BJ (cell line): ENCODE results near the gene VASP. TPM values are rescaled to one million over a fixed set of nuclear protein-coding genes. Genes with fewer than 3 reads are reported as not detected.
A peak's percentile ranks its signal among the peaks of the same experiment; 100 is the strongest.

Source experiments
- CTCF ChIA-PET: fragments of 350-600 bp; formaldehyde crosslinking; extraction: SDS; loops from one replicate; lab custom pipeline; 2021; ENCODE audit warnings: antibody characterized with exemption, inconsistent platforms; lab: Yijun Ruan, JAX
- POLR2A ChIA-PET: fragments of 300-600 bp; sonication (Branson Sonifier 250); formaldehyde crosslinking; extraction: SDS; loops from one replicate; lab custom pipeline; 2021; ENCODE audit warnings: antibody characterized with exemption; lab: Charles Lee
- DNase-seq: peaks from one replicate; pipeline ENCODE4 v3.0.0-alpha.2; 2011; ENCODE audit warnings: low read depth
- H3K27me3 ChIP-seq: 2 replicates; pipeline ENCODE4 v1.6.0; 2011; ENCODE audit warnings: low read length; ENCODE audit not compliant: control insufficient read depth, insufficient read depth
- H3K36me3 ChIP-seq: 2 replicates; pipeline ENCODE4 v1.5.1; 2011; ENCODE audit warnings: low read length; ENCODE audit not compliant: control insufficient read depth, insufficient read depth
- H3K4me3 ChIP-seq: 2 replicates; pipeline ENCODE4 v1.5.1; 2011; ENCODE audit warnings: low read depth, mild to moderate bottlenecking, control low read depth, low read length
- polyA plus RNA-seq: library from polyadenylated mRNA; depleted of rRNA; stranded (reverse); fragments of >200 nt; gene quantifications from 2 replicates; pipeline ENCODE4 v1.2.3, GENCODE V29; 2011
- TF ChIP-seq, protein P1 (sequence below): IDR thresholded peaks from 2 replicates; pipeline ENCODE4 v1.5.1; 2011; ENCODE audit warnings: low read depth, mild to moderate bottlenecking, control low read depth, inconsistent platforms, low read length, moderate library complexity; ENCODE audit not compliant: insufficient read depth

Gene VASP
- polyA plus RNA-seq, 1 experiment = 117 TPM

DNA sequence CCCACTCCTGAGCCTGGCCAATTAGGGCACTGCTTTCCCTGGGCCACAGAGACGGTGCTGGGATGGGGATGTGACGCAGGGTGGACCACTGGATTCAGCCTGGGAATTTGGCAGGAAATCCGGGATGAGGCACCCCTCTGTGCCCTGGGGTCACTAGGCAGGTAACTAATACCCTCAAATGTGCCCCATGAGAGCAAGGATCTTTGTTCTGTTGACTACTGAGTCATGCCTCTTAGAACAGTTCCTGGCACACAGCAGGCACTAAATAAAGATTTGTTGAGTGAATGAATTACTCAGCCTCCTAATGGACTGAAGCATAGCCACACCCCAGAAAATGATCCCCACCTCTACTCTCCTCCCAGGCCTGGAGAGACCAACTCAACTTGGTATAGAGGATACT is 61.5 kb downstream of the VASP start:
- no peak for DNase-seq
- ChIA-PET CTCF (interaction anchor here (0.8 to 3.1 kb wide), 3 partner anchors 11 to 74 kb away, joined by 3 to 14 read pairs (median 3); no protein-coding TSS in a partner anchor), POLR2A (no interaction called here)
- Histone ChIP-seq H3K4me3 (no peak overlapping the region), H3K36me3 (0 out of 2 replicates have a peak, but pooled peaks cover 2% of the 10 kb centered on the region), H3K27me3 (no peaks in the 10 kb centered on the region)
- TF ChIP-seq, protein P1, sequence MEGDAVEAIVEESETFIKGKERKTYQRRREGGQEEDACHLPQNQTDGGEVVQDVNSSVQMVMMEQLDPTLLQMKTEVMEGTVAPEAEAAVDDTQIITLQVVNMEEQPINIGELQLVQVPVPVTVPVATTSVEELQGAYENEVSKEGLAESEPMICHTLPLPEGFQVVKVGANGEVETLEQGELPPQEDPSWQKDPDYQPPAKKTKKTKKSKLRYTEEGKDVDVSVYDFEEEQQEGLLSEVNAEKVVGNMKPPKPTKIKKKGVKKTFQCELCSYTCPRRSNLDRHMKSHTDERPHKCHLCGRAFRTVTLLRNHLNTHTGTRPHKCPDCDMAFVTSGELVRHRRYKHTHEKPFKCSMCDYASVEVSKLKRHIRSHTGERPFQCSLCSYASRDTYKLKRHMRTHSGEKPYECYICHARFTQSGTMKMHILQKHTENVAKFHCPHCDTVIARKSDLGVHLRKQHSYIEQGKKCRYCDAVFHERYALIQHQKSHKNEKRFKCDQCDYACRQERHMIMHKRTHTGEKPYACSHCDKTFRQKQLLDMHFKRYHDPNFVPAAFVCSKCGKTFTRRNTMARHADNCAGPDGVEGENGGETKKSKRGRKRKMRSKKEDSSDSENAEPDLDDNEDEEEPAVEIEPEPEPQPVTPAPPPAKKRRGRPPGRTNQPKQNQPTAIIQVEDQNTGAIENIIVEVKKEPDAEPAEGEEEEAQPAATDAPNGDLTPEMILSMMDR = no peak

DNA sequence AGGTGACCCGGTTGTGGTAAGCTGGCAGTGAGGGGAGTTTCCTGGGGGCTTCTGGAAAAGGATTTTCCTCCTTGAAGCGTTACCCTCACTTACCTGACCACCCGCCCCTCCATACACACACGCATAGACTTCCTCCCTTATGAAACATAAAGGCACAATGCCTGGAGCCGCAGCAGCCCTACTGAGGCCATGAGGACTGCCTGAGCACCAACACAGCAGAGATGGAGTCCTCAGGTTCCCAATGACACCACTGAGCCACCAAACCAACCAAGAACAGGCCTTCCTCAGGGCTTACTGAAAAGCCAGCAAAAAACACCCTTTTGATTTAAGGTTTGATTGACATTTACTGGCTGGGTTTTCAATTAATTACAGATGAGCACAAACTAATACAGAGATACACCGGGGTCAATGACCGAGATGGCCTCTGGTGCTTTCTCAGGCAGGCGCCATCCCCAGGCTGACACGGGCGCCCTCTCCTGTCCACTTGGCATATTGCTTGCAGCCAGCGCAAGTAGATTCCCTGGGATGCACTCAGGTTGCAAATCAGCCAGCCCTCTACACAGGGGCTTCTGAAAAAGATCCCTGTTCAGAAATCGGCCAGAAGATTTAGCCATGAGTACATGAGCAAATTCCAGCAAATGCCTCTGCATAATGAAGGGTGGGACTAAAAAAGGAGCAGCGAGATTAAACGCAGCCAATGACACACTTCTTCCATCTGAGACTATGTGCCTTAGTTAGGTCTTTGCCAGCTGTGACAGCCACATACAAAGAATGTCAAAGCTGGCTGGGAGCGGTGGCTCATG is 62.5 kb downstream of the VASP start:
- DNase-seq = no peak
- CTCF ChIA-PET = interaction anchor here (0.8 to 1.4 kb wide), 7 partner anchors 12 to 130 kb away, joined by 3 to 4 read pairs (median 4); no protein-coding TSS in a partner anchor
- Histone ChIP-seq H3K27me3 (no peaks in the 10 kb centered on the region), H3K4me3 (no peak overlapping the region), H3K36me3 (0 out of 2 replicates have a peak, but pooled peaks cover 2% of the 10 kb centered on the region)
- TF ChIP-seq, protein P1 = peak; percentile 91
- POLR2A ChIA-PET = no interaction called here

DNA sequence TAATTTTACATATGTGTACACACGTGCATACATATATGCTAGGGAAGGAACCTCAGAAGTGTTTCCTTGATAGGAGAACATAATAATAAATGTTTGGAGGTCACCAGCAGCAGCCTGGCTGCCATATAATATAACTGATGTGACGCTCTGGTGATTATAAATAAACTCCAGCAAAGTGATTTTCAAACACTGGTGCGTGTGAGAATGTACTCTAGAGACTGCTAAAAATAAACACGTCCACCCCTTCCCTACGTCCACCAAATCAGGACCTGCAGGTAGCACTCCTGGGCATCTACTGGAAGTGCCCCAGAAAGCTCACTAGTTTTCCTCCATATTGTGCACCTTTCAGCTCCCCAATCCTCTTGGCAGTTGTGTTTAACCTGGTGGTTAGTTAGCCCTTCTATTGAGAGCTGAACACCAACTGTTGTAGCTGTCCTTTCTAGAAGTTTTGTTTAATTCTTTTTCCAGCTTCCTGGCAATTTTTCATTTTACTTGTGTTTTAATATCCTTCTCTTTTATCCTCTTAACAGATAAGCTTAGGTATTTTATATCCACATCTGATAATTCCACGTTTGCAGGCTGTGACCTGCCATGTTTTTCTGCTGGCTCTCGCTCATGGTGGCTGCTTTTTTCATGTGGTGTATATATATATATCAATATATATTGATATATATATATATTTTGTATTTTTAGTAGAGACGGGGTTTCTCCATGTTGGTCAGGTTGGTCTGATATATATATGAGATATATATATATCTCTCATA is 64.4 kb downstream of the VASP start:
- Histone ChIP-seq H3K36me3 (0 out of 2 replicates have a peak, but pooled peaks cover 2% of the 10 kb centered on the region), H3K27me3 (no peaks in the 10 kb centered on the region), H3K4me3 (no peak overlapping the region)
- DNase-seq = no peak
- POLR2A ChIA-PET = no interaction called here
- TF ChIP-seq, protein P1 = no peak
- CTCF ChIA-PET = interaction anchor here (1.0 to 1.6 kb wide), 4 partner anchors 13 to 86 kb away, joined by 4 to 5 read pairs (median 4); no protein-coding TSS in a partner anchor

DNA sequence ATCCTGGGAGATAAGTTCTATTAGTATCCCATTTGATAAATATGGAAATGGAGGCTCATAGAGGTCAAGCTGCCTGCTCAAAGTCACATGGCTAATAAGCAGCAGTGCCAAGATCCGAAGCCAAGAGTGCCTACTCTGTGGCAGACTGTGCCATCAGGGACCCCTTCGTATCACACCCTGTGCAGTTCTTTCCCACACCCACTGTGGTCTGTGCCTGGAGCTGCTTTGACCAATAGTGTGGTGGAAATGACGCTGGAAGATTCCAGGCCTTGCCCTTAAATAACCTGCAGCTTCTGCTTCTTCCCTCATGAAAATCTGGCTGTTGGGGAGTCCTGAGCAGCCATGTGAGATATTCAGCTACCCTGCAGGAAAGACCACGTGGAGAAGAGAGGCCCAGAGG is 67.2 kb downstream of the VASP start:
- TF ChIP-seq, protein P1 = no peak
- ChIA-PET CTCF (interaction anchor here (0.7 to 2.0 kb wide), 5 partner anchors 16 to 135 kb away, joined by 3 to 5 read pairs (median 3); partner anchors contain the start of gene EML2), POLR2A (no interaction called here)
- DNase-seq = no peak
- Histone ChIP-seq H3K4me3 (no peak overlapping the region), H3K36me3 (0 out of 2 replicates have a peak, but pooled peaks cover 2% of the 10 kb centered on the region), H3K27me3 (no peaks in the 10 kb centered on the region)

DNA sequence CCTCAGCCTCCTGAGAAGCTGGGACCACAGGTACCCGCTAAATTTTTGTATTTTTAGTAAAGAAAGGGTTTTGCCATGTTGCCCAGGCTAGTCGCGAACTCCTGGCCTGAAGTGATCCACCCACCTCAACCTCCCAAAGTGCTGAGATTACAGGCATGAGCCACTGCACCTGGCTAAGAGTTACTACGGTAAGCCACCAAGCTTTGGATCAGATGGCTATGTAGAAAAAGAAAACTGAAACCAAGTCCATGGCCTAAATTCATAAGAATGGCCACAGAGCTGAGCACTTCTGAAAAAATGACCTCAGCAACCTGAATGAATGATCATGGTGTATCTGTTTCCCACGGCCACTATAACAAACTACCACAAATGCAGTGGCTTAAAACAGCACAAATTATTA is 67.9 kb downstream of the VASP start:
- CTCF ChIA-PET = interaction anchor here (0.8 to 2.0 kb wide), 5 partner anchors 17 to 136 kb away, joined by 3 to 5 read pairs (median 3); no protein-coding TSS in a partner anchor
- Histone ChIP-seq H3K36me3 (0 out of 2 replicates have a peak, but pooled peaks cover 2% of the 10 kb centered on the region), H3K4me3 (no peak overlapping the region), H3K27me3 (no peaks in the 10 kb centered on the region)
- TF ChIP-seq, protein P1 = no peak
- DNase-seq = no peak
- POLR2A ChIA-PET = no interaction called here
